ENCODE measurements around the gene ATP5F1D.

Gene ATP5F1D

GRCh38 chr19:1248139-1248785 is 6.7 kb downstream of the ATP5F1D start, which contains the start of gene MIDN:
TSS of gene MIDN (plus strand) at chr19:1248583. CDS start at chr19:1250297, 1,714 bp downstream.
- DNase-seq = peak; percentile 81

- no peak for DNase-seq
These were observed 7.3 kb downstream of the ATP5F1D start for GRCh38 chr19:1248786-1249297.

- DNase-seq = peak; percentile 94
These were observed 7.9 kb downstream of the ATP5F1D start for GRCh38 chr19:1249298-1249989.

- DNase-seq = no peak
These were observed 8.5 kb downstream of the ATP5F1D start for GRCh38 chr19:1249990-1250436.

- peak; percentile 71 for DNase-seq
These were observed 9.1 kb downstream of the ATP5F1D start for GRCh38 chr19:1250437-1251260.

- DNase-seq = peak; percentile 67
These were observed 10.0 kb downstream of the ATP5F1D start for GRCh38 chr19:1251330-1252220.

- peak; percentile 86 for DNase-seq
These were observed 10.8 kb downstream of the ATP5F1D start for GRCh38 chr19:1252221-1252820.

- DNase-seq = peak; percentile 85
These were observed 11.4 kb downstream of the ATP5F1D start for GRCh38 chr19:1252821-1253513.

- no peak for DNase-seq
These were observed 12.0 kb downstream of the ATP5F1D start for GRCh38 chr19:1253514-1254080.

- no peak for DNase-seq
These were observed 12.6 kb downstream of the ATP5F1D start for GRCh38 chr19:1254081-1254527.

- no peak for DNase-seq
These were observed 13.1 kb downstream of the ATP5F1D start for GRCh38 chr19:1254530-1255185.

- DNase-seq = no peak
These were observed 13.9 kb downstream of the ATP5F1D start for GRCh38 chr19:1255186-1256161.

GRCh38 chr19:1256646-1257474 is 15.3 kb downstream of the ATP5F1D start:
- DNase-seq = no peak

- no peak for DNase-seq
These were observed 16.1 kb downstream of the ATP5F1D start for GRCh38 chr19:1257475-1258162.

- DNase-seq = no peak
These were observed 16.6 kb downstream of the ATP5F1D start for GRCh38 chr19:1258163-1258492.

GRCh38 chr19:1258707-1259205 is 17.2 kb downstream of the ATP5F1D start:
- DNase-seq = no peak

- DNase-seq = peak; percentile 86
These were observed 17.8 kb downstream of the ATP5F1D start for GRCh38 chr19:1259206-1259875.
